BJ (cell line): ENCODE measurements around the gene ZNF787. TPM values are rescaled to one million over a fixed set of nuclear protein-coding genes. Genes with fewer than 3 reads are reported as not detected.

Experiments used
- CTCF ChIA-PET: fragments of 350-600 bp; formaldehyde crosslinking; extraction: SDS; loops from one replicate; lab custom pipeline; 2021; ENCODE audit warnings: antibody characterized with exemption, inconsistent platforms; lab: Yijun Ruan, JAX
- POLR2A ChIA-PET: fragments of 300-600 bp; sonication (Branson Sonifier 250); formaldehyde crosslinking; extraction: SDS; loops from one replicate; lab custom pipeline; 2021; ENCODE audit warnings: antibody characterized with exemption; lab: Charles Lee
- DNase-seq: peaks from one replicate; pipeline ENCODE4 v3.0.0-alpha.2; 2011; ENCODE audit warnings: low read depth
- H3K27me3 ChIP-seq: 2 replicates; pipeline ENCODE4 v1.6.0; 2011; ENCODE audit warnings: low read length; ENCODE audit not compliant: control insufficient read depth, insufficient read depth
- H3K36me3 ChIP-seq: 2 replicates; pipeline ENCODE4 v1.5.1; 2011; ENCODE audit warnings: low read length; ENCODE audit not compliant: control insufficient read depth, insufficient read depth
- H3K4me3 ChIP-seq: 2 replicates; pipeline ENCODE4 v1.5.1; 2011; ENCODE audit warnings: low read depth, mild to moderate bottlenecking, control low read depth, low read length
- CTCF ChIP-seq: IDR thresholded peaks from 2 replicates; pipeline ENCODE4 v1.5.1; 2011; ENCODE audit warnings: low read depth, mild to moderate bottlenecking, control low read depth, inconsistent platforms, low read length, moderate library complexity; ENCODE audit not compliant: insufficient read depth
- polyA plus RNA-seq: library from polyadenylated mRNA; depleted of rRNA; stranded (reverse); fragments of >200 nt; gene quantifications from 2 replicates; pipeline ENCODE4 v1.2.3, GENCODE V29; 2011

Gene ZNF787
- polyA plus RNA-seq, 1 experiment = 9.8 TPM

- ChIA-PET POLR2A (no interaction called here), CTCF (no interaction called here)
- peaks cover 4% of the 10 kb centered on the region; the same call in 1 of the 2 replicates for H3K36me3 ChIP-seq
- TF ChIP-seq CTCF = no peak
- H3K4me3 ChIP-seq = no peak overlapping the region
- no peaks in the 10 kb centered on the region for H3K27me3 ChIP-seq
- DNase-seq = no peak
These were observed 3.2 kb downstream of the ZNF787 start for GRCh38 chr19:56117889-56118288.

- TF ChIP-seq CTCF = no peak
- H3K4me3 ChIP-seq = no peak overlapping the region
- peaks cover 4% of the 10 kb centered on the region; the same call in 1 of the 2 replicates for H3K36me3 ChIP-seq
- ChIA-PET CTCF (no interaction called here), POLR2A (no interaction called here)
- no peak for DNase-seq
- H3K27me3 ChIP-seq = no peaks in the 10 kb centered on the region
These were observed 3.7 kb downstream of the ZNF787 start for GRCh38 chr19:56117376-56117884.

- CTCF ChIA-PET = no interaction called here
These were observed 4.5 kb downstream of the ZNF787 start for GRCh38 chr19:56116606-56117005.

GRCh38 chr19:56115490-56115889 lies 5.6 kb downstream of the ZNF787 start:
- Histone ChIP-seq H3K27me3 (no peaks in the 10 kb centered on the region), H3K4me3 (no peak overlapping the region), H3K36me3 (peaks cover 4% of the 10 kb centered on the region; the same call in 1 of the 2 replicates)
- TF ChIP-seq CTCF = no peak
- CTCF ChIA-PET = no interaction called here
- POLR2A ChIA-PET = no interaction called here
- DNase-seq = no peak

More at GRCh38 chr19:56116606-56117005, 4.5 kb downstream of the ZNF787 start:
- POLR2A ChIA-PET = no interaction called here
- H3K36me3 ChIP-seq = peaks cover 4% of the 10 kb centered on the region; the same call in 1 of the 2 replicates
- DNase-seq = no peak
- no peak overlapping the region for H3K4me3 ChIP-seq
- no peak for TF ChIP-seq CTCF
- no peaks in the 10 kb centered on the region for H3K27me3 ChIP-seq

- no peak for DNase-seq
- H3K36me3 ChIP-seq = peaks cover 4% of the 10 kb centered on the region; the same call in 1 of the 2 replicates
- CTCF ChIA-PET = no interaction called here
- POLR2A ChIA-PET = no interaction called here
- H3K27me3 ChIP-seq = no peaks in the 10 kb centered on the region
- TF ChIP-seq CTCF = no peak
- no peak overlapping the region for H3K4me3 ChIP-seq
These were observed 6.4 kb downstream of the ZNF787 start for GRCh38 chr19:56114778-56115110.
